Caco-2 (cell line): ENCODE results near the gene C2orf81. TPM values are rescaled to one million over a fixed set of nuclear protein-coding genes. Genes with fewer than 3 reads are reported as not detected.

Experiments
- BruUV-seq: library from RNA; stranded (reverse); fragments of 400-500 nt; replicated peaks from 2 replicates; lab custom pipeline; 2021; lab: Mats Ljungman, UMichigan
- CTCF ChIA-PET: fragments of 300-600 bp; sonication (Branson Sonifier 250); formaldehyde crosslinking; loops from one replicate; lab custom pipeline; 2022; ENCODE audit warnings: antibody characterized with exemption; lab: Charles Lee
- POLR2A ChIA-PET: fragments of 300-600 bp; sonication (Branson Sonifier 250); formaldehyde crosslinking; loops from one replicate; lab custom pipeline; 2022; ENCODE audit warnings: antibody characterized with exemption; lab: Charles Lee
- DNase-seq, 2 experiments: peaks; one replicate each; pipeline versions ENCODE4 v3.0.0 to v3.0.0-alpha.2; 2020 to 2022
- H3K27me3 ChIP-seq: replicated peaks from 2 replicates; pipeline ENCODE4 v1.6.0; 2011; ENCODE audit warnings: low read length; ENCODE audit not compliant: control insufficient read depth, insufficient read depth
- H3K36me3 ChIP-seq: 2 replicates; pipeline ENCODE4 v1.5.1; 2011; ENCODE audit warnings: low read length; ENCODE audit not compliant: control insufficient read depth, insufficient read depth
- H3K4me1 ChIP-seq: fragments of 250-450 bp; sonication (Bioruptor Pico); 2 replicates; pipeline ENCODE4 v1.5.1; 2020; ENCODE audit warnings: mild to moderate bottlenecking
- H3K4me3 ChIP-seq: 2 replicates; pipeline ENCODE4 v1.5.1; 2011; ENCODE audit warnings: low read depth, mild to moderate bottlenecking, control low read depth, low read length
- H3K9me3 ChIP-seq: fragments of 250-450 bp; sonication (Bioruptor Pico); 2 replicates; pipeline ENCODE4 v1.5.1; 2020; ENCODE audit warnings: mild to moderate bottlenecking, moderate library complexity
- H3K27ac Mint-ChIP-seq: one replicate; pipeline ENCODE4 v1.8.0; 2022; ENCODE audit warnings: mixed read lengths; ENCODE audit not compliant: unreplicated experiment
- H3K27me3 Mint-ChIP-seq: one replicate; pipeline ENCODE4 v1.8.0; 2022; ENCODE audit warnings: mixed read lengths; ENCODE audit not compliant: insufficient read depth, unreplicated experiment
- H3K36me3 Mint-ChIP-seq: one replicate; pipeline ENCODE4 v1.8.0; 2022; ENCODE audit warnings: mild to moderate bottlenecking, mixed read lengths; ENCODE audit not compliant: insufficient read depth, unreplicated experiment
- H3K4me1 Mint-ChIP-seq: one replicate; pipeline ENCODE4 v1.8.0; 2022; ENCODE audit warnings: low read depth, mixed read lengths; ENCODE audit not compliant: unreplicated experiment
- H3K4me3 Mint-ChIP-seq: one replicate; pipeline ENCODE4 v1.8.0; 2022; ENCODE audit warnings: mild to moderate bottlenecking, moderate library complexity, mixed read lengths; ENCODE audit not compliant: unreplicated experiment
- H3K9me3 Mint-ChIP-seq: one replicate; pipeline ENCODE4 v1.8.0; 2022; ENCODE audit warnings: mixed read lengths; ENCODE audit not compliant: unreplicated experiment
- CTCF ChIP-seq, 2 experiments: fragments of 200-600 bp in 1 of 2; IDR thresholded peaks; 1 replicate in 1 of 2; 2 replicates in 1 of 2; pipeline versions ENCODE4 v1.5.1 to v1.8.0; 2011 to 2022; ENCODE audit warnings: antibody characterized with exemption in 1 of 2, control low read depth in 1 of 2, inconsistent platforms in 1 of 2, low read depth in 1 of 2, low read length in 1 of 2, mild to moderate bottlenecking in 1 of 2, moderate library complexity in 1 of 2; ENCODE audit not compliant: insufficient read depth in 1 of 2, severe bottlenecking in 1 of 2, unreplicated experiment in 1 of 2
- intact Hi-C: fragments of 100-400 bp; cut with micrococcal nuclease; formaldehyde crosslinking; loops from one replicate; pipeline ENCODE4 v1.10.0; 2022; ENCODE audit not compliant: unreplicated experiment
- total RNA-seq: library from RNA; stranded (reverse); gene quantifications from 2 replicates; pipeline ENCODE4 v1.2.3, GENCODE V29; 2022

C2orf81 gene
- total RNA-seq, 1 experiment from 2014 or later = 0.84 TPM

DNA sequence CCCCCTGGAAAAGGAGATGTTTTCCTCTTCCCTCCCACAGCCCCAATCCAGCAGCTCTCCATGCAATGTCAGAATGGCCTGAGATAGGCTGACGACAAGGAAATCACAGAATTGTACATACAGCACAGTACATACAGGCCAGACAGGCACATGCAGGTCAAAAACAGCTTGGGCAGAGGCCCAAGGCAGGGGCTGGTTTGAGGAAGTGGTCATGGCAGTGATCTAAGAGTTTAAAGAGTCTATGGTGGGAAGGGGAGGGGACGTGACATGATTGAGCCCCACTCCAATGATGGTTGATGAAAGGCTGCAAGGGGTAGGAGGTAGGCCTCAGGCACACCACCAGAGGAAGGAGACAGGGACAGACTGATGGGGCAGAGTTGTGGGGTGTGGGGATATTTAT is 45.6 kb downstream of the C2orf81 start:
- no peaks in the 10 kb centered on the region for H3K4me1 ChIP-seq
- no peaks in the 10 kb centered on the region for H3K27me3 Mint-ChIP-seq
- no peak overlapping the region for H3K27ac Mint-ChIP-seq

GRCh38 chr2:74374509-74375205 is 46.8 kb downstream of the C2orf81 start:
- H3K4me1 Mint-ChIP-seq = no peaks in the 10 kb centered on the region
- DNase-seq = no peak
- BruUV-seq = no TSS peak
- H3K4me1 ChIP-seq = no peaks in the 10 kb centered on the region
- H3K4me3 Mint-ChIP-seq = no peak overlapping the region
- no peaks in the 10 kb centered on the region for H3K27me3 ChIP-seq
- no peaks in the 10 kb centered on the region for H3K9me3 Mint-ChIP-seq
- H3K27ac Mint-ChIP-seq = no peak overlapping the region
- ChIA-PET POLR2A (no interaction called here), CTCF (no interaction called here)
- H3K36me3 Mint-ChIP-seq = peaks cover 28% of the 10 kb centered on the region
- no peak overlapping the region for H3K4me3 ChIP-seq
- no peaks in the 10 kb centered on the region for H3K27me3 Mint-ChIP-seq
- peaks cover 2% of the 10 kb centered on the region for H3K36me3 ChIP-seq
- TF ChIP-seq CTCF (IDR thresholded peaks at IDR 0.05; ENCODE audit: insufficient read depth in 1 of 2, low read depth in 1 of 2, low read length in 1 of 2, severe bottlenecking in 1 of 2, unreplicated experiment in 1 of 2) = no peak
- intact Hi-C loops = no loop called here
- no peaks in the 10 kb centered on the region for H3K9me3 ChIP-seq

More for the DNA sequence above, 45.6 kb downstream of the C2orf81 start:
- Mint-ChIP-seq H3K4me1 (no peaks in the 10 kb centered on the region), H3K9me3 (no peaks in the 10 kb centered on the region), H3K36me3 (peaks cover 17% of the 10 kb centered on the region), H3K4me3 (no peak overlapping the region)
- no peaks in the 10 kb centered on the region for H3K9me3 ChIP-seq
- CTCF ChIA-PET = no interaction called here
- DNase-seq = no peak
- peaks cover 2% of the 10 kb centered on the region for H3K36me3 ChIP-seq
- intact Hi-C loops = no loop called here
- BruUV-seq = no TSS peak
- TF ChIP-seq CTCF (IDR thresholded peaks at IDR 0.05; ENCODE audit: insufficient read depth in 1 of 2, low read depth in 1 of 2, low read length in 1 of 2, severe bottlenecking in 1 of 2, unreplicated experiment in 1 of 2) = no peak
- POLR2A ChIA-PET = no interaction called here
- H3K4me3 ChIP-seq = no peak overlapping the region
- no peaks in the 10 kb centered on the region for H3K27me3 ChIP-seq

DNA sequence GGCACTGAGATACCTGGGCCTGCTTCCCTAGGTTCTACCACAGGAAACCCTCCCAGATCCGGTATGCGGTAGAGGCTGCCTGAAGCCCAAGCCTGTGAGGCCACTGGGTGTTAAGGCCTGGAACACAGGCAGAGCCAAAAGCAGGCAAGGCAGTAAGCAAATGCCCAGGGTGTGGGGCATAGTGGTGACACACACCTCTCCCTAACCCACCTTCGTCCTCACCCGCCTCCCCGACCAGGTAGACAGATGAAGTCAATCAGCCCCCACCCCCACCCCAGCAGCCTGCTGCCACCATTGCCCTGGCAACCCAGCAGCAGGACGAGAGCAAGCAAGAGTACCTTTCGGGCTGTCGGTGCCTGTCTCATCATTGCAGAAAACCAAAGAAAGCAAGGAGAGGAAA is 47.4 kb downstream of the C2orf81 start:
- no peaks in the 10 kb centered on the region for H3K27me3 Mint-ChIP-seq
- H3K9me3 Mint-ChIP-seq = no peaks in the 10 kb centered on the region
- BruUV-seq = no TSS peak
- Histone ChIP-seq H3K27me3 (no peaks in the 10 kb centered on the region), H3K4me3 (no peak overlapping the region), H3K36me3 (peaks cover 2% of the 10 kb centered on the region), H3K9me3 (no peaks in the 10 kb centered on the region), H3K4me1 (no peaks in the 10 kb centered on the region)
- no peak for DNase-seq
- CTCF ChIA-PET = no interaction called here
- no peak overlapping the region for H3K27ac Mint-ChIP-seq
- no peaks in the 10 kb centered on the region for H3K4me1 Mint-ChIP-seq
- POLR2A ChIA-PET = no interaction called here
- intact Hi-C loops = no loop called here
- no peak overlapping the region for H3K4me3 Mint-ChIP-seq
- peaks cover 32% of the 10 kb centered on the region for H3K36me3 Mint-ChIP-seq
- no peak for TF ChIP-seq CTCF (IDR thresholded peaks at IDR 0.05; ENCODE audit: insufficient read depth in 1 of 2, low read depth in 1 of 2, low read length in 1 of 2, severe bottlenecking in 1 of 2, unreplicated experiment in 1 of 2)
